ENCODE measurements around the gene RNF123.
"Not testable (repeated sequence)": the region's sequence is repeated elsewhere in the genome, so short reads cannot be mapped to it uniquely, and the experiment has no call there.

RNF123 gene

DNA sequence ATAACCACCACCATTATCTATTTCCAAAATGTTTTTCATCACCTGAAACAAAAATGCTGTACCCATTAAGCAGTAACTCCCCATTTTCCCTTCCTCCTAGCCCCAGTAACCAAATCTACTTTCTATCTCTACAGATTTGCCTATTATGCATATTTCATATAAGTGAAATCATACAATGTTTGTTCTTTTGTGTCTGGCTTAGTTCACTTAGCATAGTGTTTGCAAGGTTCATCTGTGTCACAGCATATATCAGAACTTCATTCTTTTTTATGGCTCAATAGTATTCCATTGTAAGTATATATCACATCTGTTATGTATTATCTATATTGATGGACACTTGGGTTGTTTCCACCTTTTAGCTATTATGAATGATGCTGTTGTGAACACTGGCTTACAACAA is 51.1 kb downstream of the RNF123 start:
- Histone ChIP-seq H3K27ac (ENCODE audit: low read depth, low read length) (no peak overlapping the region), H3K9ac (ENCODE audit: low read length) (no peak overlapping the region), H3K36me3 (ENCODE audit: insufficient read depth, low read length) (peaks cover 28% of the 10 kb centered on the region), H3K4me1 (ENCODE audit: insufficient read depth, low read length) (no peaks in the 10 kb centered on the region), H3K27me3 (ENCODE audit: control insufficient read depth in 1 of 2, insufficient read depth in 2 of 2, low read length in 2 of 2) (no peaks in the 10 kb centered on the region), H3K4me3 (ENCODE audit: low read depth in 1 of 2, low read length in 2 of 2) (no peak overlapping the region), H3K9me3 (ENCODE audit: low read length) (no peaks in the 10 kb centered on the region)

DNA sequence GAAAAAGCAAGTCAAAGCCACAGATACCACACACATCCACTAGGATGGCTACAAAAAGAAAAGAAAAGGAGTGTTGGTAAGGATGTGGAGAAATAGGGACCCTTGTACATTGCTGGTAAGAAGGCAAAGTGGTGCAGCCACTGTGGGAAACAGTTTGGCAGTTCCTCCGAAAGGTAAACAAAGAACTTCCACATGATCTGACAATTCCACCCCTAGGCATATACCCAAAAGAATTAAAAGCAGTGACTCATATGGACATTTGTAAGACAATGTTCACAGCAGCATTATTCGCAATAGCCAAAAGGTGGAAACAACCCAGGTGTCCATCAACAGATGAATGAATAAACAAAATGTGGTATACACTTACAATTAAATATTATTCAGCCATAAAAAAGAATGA is 56.6 kb downstream of the RNF123 start:
- Histone ChIP-seq H3K9me3 (ENCODE audit: low read length) (no peaks in the 10 kb centered on the region), H3K27me3 (ENCODE audit: control insufficient read depth in 1 of 2, insufficient read depth in 2 of 2, low read length in 2 of 2) (no peaks in the 10 kb centered on the region), H3K9ac (ENCODE audit: low read length) (no peak overlapping the region), H3K4me3 (ENCODE audit: low read depth in 1 of 2, low read length in 2 of 2) (no peak overlapping the region), H3K36me3 (ENCODE audit: insufficient read depth, low read length) (peaks cover 5% of the 10 kb centered on the region), H3K27ac (ENCODE audit: low read depth, low read length) (no peak overlapping the region), H3K4me1 (ENCODE audit: insufficient read depth, low read length) (peaks cover 9% of the 10 kb centered on the region)

DNA sequence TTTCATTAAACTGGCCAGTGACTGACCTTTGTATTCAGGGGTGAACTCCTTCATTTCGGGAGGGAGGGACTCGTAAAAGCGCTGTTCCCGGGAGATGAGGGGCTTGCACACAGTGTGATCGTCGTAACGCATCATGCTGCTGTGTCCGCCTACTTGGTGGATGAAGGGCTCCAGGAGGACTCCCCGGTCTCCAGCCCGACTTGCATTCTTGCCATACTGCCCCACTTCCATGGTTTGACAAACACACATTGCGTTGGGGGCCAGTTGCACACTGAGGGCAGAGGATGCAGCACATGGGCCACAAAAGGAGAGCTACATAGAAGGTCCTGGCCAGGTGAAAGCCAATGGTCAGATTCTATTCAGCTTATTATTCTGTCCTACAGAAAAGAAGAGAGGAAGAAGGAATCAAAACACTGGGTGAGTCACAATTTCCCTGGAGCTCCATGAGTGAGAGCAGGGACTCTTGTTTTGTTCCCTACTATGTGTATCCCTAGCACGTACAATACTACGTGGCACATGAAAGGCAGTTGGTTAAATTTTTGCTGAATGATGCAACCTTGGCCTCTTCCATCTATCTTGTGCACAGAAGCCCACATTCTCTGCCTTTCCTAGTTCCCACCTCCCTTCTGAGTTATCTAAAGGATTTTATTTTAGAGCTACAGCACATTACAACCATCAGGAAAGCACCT is 58.6 kb downstream of the RNF123 start:
- H3K27me3 ChIP-seq (ENCODE audit: control insufficient read depth in 1 of 2, insufficient read depth in 2 of 2, low read length in 2 of 2) = no peaks in the 10 kb centered on the region
- no peak overlapping the region for H3K4me3 ChIP-seq (ENCODE audit: low read depth in 1 of 2, low read length in 2 of 2)
- no peak overlapping the region for H3K27ac ChIP-seq (ENCODE audit: low read depth, low read length)
- H3K9me3 ChIP-seq (ENCODE audit: low read length) = no peaks in the 10 kb centered on the region
- H3K9ac ChIP-seq (ENCODE audit: low read length) = no peak overlapping the region
- H3K36me3 ChIP-seq (ENCODE audit: insufficient read depth, low read length) = peaks cover 5% of the 10 kb centered on the region
- H3K4me1 ChIP-seq (ENCODE audit: insufficient read depth, low read length) = peaks cover 11% of the 10 kb centered on the region

DNA sequence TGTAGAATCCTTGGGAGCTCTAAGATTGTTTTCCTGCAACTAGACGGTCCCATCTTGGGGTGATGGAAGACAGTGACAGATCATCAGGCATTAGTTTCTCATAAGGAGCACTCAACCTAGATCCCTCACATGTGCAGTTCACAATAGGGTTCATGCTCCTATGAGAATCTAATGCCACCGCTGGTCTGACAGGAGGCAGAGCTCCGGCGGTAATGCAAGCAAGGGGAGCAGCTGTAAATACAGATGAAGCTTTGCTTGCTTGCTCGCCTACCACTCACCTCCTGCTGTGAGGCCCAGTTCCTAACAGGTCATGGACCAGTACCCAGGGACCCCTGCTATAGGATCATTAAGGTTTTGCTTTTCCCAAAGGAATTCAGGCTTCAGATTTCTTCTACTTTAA is 59.5 kb downstream of the RNF123 start:
- H3K27ac ChIP-seq (ENCODE audit: low read depth, low read length); H3K36me3 ChIP-seq (ENCODE audit: insufficient read depth, low read length); H3K9me3 ChIP-seq (ENCODE audit: low read length); H3K9ac ChIP-seq (ENCODE audit: low read length); H3K27me3 ChIP-seq (ENCODE audit: control insufficient read depth in 1 of 2, insufficient read depth in 2 of 2, low read length in 2 of 2); H3K4me3 ChIP-seq (ENCODE audit: low read depth in 1 of 2, low read length in 2 of 2): not testable (repeated sequence)
- peaks cover 20% of the 10 kb centered on the region for H3K4me1 ChIP-seq (ENCODE audit: insufficient read depth, low read length)

GRCh38 chr3:49750056-49750455 is 60.7 kb downstream of the RNF123 start:
- Histone ChIP-seq H3K36me3 (ENCODE audit: insufficient read depth, low read length) (peaks cover 5% of the 10 kb centered on the region), H3K9ac (ENCODE audit: low read length) (no peak overlapping the region), H3K4me1 (ENCODE audit: insufficient read depth, low read length) (peaks cover 20% of the 10 kb centered on the region), H3K27ac (ENCODE audit: low read depth, low read length) (no peak overlapping the region), H3K27me3 (ENCODE audit: control insufficient read depth in 1 of 2, insufficient read depth in 2 of 2, low read length in 2 of 2) (no peaks in the 10 kb centered on the region), H3K9me3 (ENCODE audit: low read length) (no peaks in the 10 kb centered on the region), H3K4me3 (ENCODE audit: low read depth in 1 of 2, low read length in 2 of 2) (no peak overlapping the region)

DNA sequence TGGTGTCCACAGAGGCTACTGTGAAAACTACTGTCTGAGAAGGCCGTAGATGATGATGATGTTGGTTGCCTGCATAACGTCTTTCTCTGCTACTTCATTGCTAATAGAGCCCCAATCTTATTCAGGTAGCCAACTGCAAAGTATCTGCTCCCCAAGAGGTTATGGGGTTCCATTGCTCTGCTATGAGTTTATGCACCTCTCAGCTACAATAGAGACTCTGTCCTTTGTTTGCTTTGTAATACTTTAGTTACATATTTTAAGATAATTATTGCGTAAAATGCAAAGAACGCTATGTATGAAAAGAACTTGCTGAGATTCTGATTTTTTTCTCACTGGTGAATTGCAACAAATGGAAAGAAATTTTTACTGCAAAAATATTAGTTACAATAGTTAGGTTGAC is 62.1 kb downstream of the RNF123 start:
- H3K4me3 ChIP-seq (ENCODE audit: low read depth in 1 of 2, low read length in 2 of 2) = no peak overlapping the region
- H3K27me3 ChIP-seq (ENCODE audit: control insufficient read depth in 1 of 2, insufficient read depth in 2 of 2, low read length in 2 of 2) = no peaks in the 10 kb centered on the region
- no peak overlapping the region for H3K27ac ChIP-seq (ENCODE audit: low read depth, low read length)
- H3K4me1 ChIP-seq (ENCODE audit: insufficient read depth, low read length) = peaks cover 20% of the 10 kb centered on the region
- no peaks in the 10 kb centered on the region for H3K9me3 ChIP-seq (ENCODE audit: low read length)
- no peak overlapping the region for H3K9ac ChIP-seq (ENCODE audit: low read length)
- H3K36me3 ChIP-seq (ENCODE audit: insufficient read depth, low read length) = peaks cover 3% of the 10 kb centered on the region

DNA sequence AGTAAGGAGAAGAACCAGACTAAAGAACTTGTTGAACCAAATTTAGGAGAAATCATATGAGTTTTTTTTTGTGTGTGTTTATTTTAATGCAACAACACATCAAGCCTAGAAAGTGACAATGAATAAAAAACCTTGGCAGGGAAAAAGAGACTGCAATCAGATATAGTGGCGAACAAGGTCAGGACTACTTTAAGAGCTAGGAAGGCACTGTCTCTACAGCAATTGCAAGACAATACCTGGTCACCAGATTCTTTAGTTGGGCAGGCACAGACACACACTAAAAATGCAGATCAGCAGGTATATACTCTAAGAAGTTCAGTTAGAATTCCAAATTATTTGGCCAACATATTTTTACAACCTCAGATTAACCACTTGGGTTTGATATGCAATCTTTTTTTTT is 65.2 kb downstream of the RNF123 start:
- Histone ChIP-seq H3K9me3 (ENCODE audit: low read length) (no peaks in the 10 kb centered on the region), H3K4me1 (ENCODE audit: insufficient read depth, low read length) (peaks cover 12% of the 10 kb centered on the region), H3K4me3 (ENCODE audit: low read depth in 1 of 2, low read length in 2 of 2) (no peak overlapping the region), H3K9ac (ENCODE audit: low read length) (no peak overlapping the region), H3K27ac (ENCODE audit: low read depth, low read length) (no peak overlapping the region), H3K36me3 (ENCODE audit: insufficient read depth, low read length) (no peaks in the 10 kb centered on the region), H3K27me3 (ENCODE audit: control insufficient read depth in 1 of 2, insufficient read depth in 2 of 2, low read length in 2 of 2) (no peaks in the 10 kb centered on the region)

GRCh38 chr3:49756036-49756435 is 66.7 kb downstream of the RNF123 start:
- Histone ChIP-seq H3K9ac (ENCODE audit: low read length) (no peak overlapping the region), H3K27me3 (ENCODE audit: control insufficient read depth in 1 of 2, insufficient read depth in 2 of 2, low read length in 2 of 2) (no peaks in the 10 kb centered on the region), H3K27ac (ENCODE audit: low read depth, low read length) (no peak overlapping the region), H3K4me1 (ENCODE audit: insufficient read depth, low read length) (peaks cover 12% of the 10 kb centered on the region), H3K9me3 (ENCODE audit: low read length) (no peaks in the 10 kb centered on the region), H3K4me3 (ENCODE audit: low read depth in 1 of 2, low read length in 2 of 2) (no peak overlapping the region), H3K36me3 (ENCODE audit: insufficient read depth, low read length) (no peaks in the 10 kb centered on the region)

GRCh38 chr3:49757197-49757596 is 67.8 kb downstream of the RNF123 start:
- Histone ChIP-seq H3K4me1 (ENCODE audit: insufficient read depth, low read length) (peaks cover 12% of the 10 kb centered on the region), H3K27me3 (ENCODE audit: control insufficient read depth in 1 of 2, insufficient read depth in 2 of 2, low read length in 2 of 2) (no peaks in the 10 kb centered on the region), H3K9ac (ENCODE audit: low read length) (no peak overlapping the region)

DNA sequence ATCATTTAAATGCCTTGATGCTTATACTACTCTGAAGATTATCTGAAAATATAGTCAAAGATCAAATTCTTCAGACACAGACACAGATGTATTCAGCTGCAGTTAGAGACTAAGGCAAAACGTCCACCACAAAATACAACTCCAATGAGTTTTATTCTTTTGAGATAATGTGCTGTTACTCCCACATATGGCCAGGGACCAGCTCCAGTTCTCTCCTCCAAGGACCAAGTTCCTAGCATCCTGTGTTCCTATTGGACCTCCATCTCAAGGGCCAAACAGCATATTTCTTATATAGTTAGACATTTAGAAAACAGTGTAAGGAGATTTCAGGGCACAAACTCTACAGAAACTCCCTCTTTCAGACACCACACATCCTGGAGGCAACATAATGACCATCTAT is 69.9 kb downstream of the RNF123 start:
- Histone ChIP-seq H3K27ac (ENCODE audit: low read depth, low read length) (no peak overlapping the region), H3K4me1 (ENCODE audit: insufficient read depth, low read length) (no peaks in the 10 kb centered on the region), H3K4me3 (ENCODE audit: low read depth in 1 of 2, low read length in 2 of 2) (no peak overlapping the region)

More at GRCh38 chr3:49757197-49757596, 67.8 kb downstream of the RNF123 start:
- no peak overlapping the region for H3K27ac ChIP-seq (ENCODE audit: low read depth, low read length)
- H3K36me3 ChIP-seq (ENCODE audit: insufficient read depth, low read length) = no peaks in the 10 kb centered on the region
- H3K9me3 ChIP-seq (ENCODE audit: low read length) = no peaks in the 10 kb centered on the region
- no peak overlapping the region for H3K4me3 ChIP-seq (ENCODE audit: low read depth in 1 of 2, low read length in 2 of 2)

GRCh38 chr3:49761661-49762060 is 72.3 kb downstream of the RNF123 start:
- Histone ChIP-seq H3K9ac (ENCODE audit: low read length) (no peak overlapping the region), H3K27me3 (ENCODE audit: control insufficient read depth in 1 of 2, insufficient read depth in 2 of 2, low read length in 2 of 2) (no peaks in the 10 kb centered on the region), H3K27ac (ENCODE audit: low read depth, low read length) (no peak overlapping the region)

More for the DNA sequence above, 69.9 kb downstream of the RNF123 start:
- H3K27me3 ChIP-seq (ENCODE audit: control insufficient read depth in 1 of 2, insufficient read depth in 2 of 2, low read length in 2 of 2) = no peaks in the 10 kb centered on the region
- no peaks in the 10 kb centered on the region for H3K36me3 ChIP-seq (ENCODE audit: insufficient read depth, low read length)
- no peak overlapping the region for H3K9ac ChIP-seq (ENCODE audit: low read length)
- no peaks in the 10 kb centered on the region for H3K9me3 ChIP-seq (ENCODE audit: low read length)

GRCh38 chr3:49763981-49764380 is 74.6 kb downstream of the RNF123 start:
- Histone ChIP-seq H3K9ac (ENCODE audit: low read length) (no peak overlapping the region), H3K27ac (ENCODE audit: low read depth, low read length) (no peak overlapping the region), H3K27me3 (ENCODE audit: control insufficient read depth in 1 of 2, insufficient read depth in 2 of 2, low read length in 2 of 2) (no peaks in the 10 kb centered on the region), H3K9me3 (ENCODE audit: low read length) (no peaks in the 10 kb centered on the region), H3K4me3 (ENCODE audit: low read depth in 1 of 2, low read length in 2 of 2) (no peak overlapping the region), H3K36me3 (ENCODE audit: insufficient read depth, low read length) (no peaks in the 10 kb centered on the region), H3K4me1 (ENCODE audit: insufficient read depth, low read length) (no peaks in the 10 kb centered on the region)

More at GRCh38 chr3:49761661-49762060, 72.3 kb downstream of the RNF123 start:
- Histone ChIP-seq H3K4me1 (ENCODE audit: insufficient read depth, low read length) (no peaks in the 10 kb centered on the region), H3K9me3 (ENCODE audit: low read length) (no peaks in the 10 kb centered on the region), H3K4me3 (ENCODE audit: low read depth in 1 of 2, low read length in 2 of 2) (no peak overlapping the region), H3K36me3 (ENCODE audit: insufficient read depth, low read length) (no peaks in the 10 kb centered on the region)

All from muscle layer of colon (tissue), 2 donors.